Stimulated activated CD4-positive, alpha-beta T cell treated with anti-CD3 and anti-CD28 coated beads, Interleukin-2, amount 100 ng/mL, for 4 hours (primary cell): ENCODE measurements around the gene TM9SF4.
"Not testable (repeated sequence)": the region's sequence is repeated elsewhere in the genome, so short reads cannot be mapped to it uniquely, and the experiment has no call there.

Experiments used
- DNase-seq: peaks from one replicate; pipeline ENCODE4 v3.0.0-alpha.2; 2020; ENCODE audit warnings: low read depth

Gene TM9SF4

DNA sequence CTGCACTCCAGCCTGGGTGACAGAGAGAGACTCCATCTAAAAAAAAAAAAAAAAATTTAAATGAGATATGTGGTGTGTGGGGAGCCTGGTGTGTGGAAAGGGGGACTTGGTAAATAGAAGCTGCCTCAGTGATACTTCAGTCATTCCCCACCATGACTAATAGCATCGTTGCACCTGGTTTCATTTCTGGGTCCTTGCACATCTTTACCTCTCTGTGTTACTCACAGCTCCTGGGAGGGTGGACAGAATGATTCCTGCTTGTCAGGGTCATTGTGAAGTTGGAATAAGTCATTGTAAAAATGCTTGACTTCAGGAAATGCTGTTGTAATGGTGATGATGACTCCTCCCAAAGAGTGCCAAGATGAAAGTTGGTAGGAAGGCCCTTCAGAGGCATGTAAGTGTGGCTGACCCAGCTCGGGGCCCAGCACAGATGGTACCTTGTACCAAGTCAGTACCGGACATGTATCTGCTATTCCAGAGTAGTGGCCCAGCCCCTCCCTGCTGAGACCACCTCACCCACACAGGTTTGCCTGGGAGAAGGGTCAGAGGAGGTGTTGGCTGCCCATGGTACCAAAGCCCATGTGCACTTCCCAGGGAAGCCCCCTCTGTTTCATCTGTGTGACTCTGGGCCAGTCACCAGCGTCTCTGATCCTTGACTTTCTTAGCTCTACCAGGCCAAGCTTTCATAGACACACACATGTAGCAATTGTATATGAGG is 49.6 kb downstream of the TM9SF4 start:
- no peak for DNase-seq

DNA sequence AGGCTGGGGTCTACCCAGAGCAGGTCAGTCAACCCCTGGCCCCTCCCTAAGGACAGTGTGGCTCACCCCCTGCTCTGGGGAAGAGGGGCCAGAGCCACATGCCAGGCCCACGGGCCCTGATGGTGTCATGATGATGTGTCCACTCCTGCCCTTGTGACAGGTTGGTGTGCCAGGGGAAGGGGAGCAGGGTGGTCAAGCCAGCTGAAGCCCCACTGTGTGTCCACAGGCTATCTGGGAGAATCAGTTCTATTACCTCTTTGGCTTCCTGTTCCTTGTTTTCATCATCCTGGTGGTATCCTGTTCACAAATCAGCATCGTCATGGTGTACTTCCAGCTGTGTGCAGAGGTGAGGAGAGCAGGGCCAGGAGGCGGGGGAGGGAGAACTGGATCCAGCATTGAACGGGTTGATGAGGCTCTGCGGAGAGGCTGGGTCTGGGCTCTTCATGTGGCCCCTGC is 50.3 kb downstream of the TM9SF4 start:
- DNase-seq, result no peak

DNA sequence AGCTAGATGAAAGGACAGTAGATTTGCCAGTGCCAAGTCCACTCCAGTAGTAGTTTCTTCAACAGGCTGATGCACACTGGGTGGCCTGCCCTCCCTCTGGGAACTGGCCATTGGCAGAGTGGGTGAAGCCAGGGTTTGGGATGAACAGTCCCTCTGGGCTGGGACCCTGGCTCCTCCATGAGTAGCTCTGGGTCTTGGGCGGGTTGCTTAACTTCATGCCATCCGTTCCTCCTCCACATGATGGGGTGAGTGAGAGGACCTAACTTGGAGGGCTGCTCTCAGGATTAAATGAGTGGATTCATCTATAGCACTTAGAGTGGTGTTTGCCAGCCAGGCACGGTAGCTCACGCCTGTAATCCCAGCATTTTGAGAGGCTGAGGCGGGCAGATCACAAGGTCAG is 50.8 kb downstream of the TM9SF4 start:
- DNase-seq, result no peak

DNA sequence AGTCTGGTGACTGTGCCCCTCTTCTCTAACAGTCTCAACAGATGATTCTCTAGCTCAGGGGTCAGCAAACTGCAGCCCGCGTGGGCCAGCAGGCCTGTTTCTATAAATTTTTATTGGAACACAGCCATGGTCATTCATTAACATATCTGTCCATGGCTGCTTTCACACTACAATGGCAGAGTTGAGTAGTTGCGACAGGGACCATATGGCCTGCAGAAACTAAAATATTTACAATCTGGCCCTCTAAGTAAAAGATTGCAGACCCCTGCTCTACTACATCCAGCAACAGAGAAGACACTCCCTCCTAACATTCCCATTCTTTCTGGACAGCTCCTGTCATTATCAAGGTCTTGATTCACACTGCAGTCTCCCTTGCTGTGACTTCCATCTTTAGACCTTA is 52.8 kb downstream of the TM9SF4 start:
- DNase-seq, result no peak

DNA sequence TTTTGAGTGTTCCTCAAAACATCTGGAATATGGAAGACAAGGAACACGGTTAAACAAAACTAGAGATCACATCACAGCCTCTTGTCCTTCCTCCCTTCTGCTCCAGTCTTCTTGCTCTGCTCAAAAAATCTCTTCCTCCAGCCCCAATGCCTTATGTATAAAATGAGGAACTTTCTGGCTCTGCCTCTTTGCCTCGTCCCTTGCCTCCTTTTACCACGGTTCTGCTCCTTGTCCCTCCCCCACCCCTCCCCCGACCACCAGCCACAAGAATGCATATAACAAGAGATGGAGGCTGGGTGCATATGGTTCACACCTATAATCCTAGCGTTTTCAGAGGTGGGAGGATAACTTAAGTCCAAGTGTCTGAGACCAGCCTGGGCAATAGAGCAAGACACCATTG is 54.4 kb downstream of the TM9SF4 start:
- no peak for DNase-seq

DNA sequence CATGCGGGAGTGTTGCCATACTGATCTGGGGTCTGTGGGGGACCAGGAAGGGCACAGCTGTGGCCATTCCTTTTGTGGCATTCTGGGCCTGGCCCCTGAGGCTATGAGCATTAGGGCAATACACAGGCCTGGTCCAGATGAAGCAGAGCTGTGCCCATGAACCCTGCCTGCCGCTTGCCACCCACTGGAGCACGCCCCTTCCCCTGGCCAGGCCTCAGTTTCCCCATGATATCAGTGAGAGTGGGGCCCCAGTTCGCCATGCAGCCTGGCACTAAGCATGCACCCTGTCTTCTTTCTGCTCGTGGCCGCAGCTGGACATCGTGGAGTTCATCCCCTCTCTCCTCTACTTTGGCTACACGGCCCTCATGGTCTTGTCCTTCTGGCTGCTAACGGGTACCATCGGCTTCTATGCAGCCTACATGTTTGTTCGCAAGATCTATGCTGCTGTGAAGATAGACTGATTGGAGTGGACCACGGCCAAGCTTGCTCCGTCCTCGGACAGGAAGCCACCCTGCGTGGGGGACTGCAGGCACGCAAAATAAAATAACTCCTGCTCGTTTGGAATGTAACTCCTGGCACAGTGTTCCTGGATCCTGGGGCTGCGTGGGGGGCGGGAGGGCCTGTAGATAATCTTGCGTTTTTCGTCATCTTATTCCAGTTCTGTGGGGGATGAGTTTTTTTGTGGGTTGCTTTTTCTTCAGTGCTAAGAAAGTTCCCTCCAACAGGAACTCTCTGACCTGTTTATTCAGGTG is 55.6 kb downstream of the TM9SF4 start:
- DNase-seq, result no peak

DNA sequence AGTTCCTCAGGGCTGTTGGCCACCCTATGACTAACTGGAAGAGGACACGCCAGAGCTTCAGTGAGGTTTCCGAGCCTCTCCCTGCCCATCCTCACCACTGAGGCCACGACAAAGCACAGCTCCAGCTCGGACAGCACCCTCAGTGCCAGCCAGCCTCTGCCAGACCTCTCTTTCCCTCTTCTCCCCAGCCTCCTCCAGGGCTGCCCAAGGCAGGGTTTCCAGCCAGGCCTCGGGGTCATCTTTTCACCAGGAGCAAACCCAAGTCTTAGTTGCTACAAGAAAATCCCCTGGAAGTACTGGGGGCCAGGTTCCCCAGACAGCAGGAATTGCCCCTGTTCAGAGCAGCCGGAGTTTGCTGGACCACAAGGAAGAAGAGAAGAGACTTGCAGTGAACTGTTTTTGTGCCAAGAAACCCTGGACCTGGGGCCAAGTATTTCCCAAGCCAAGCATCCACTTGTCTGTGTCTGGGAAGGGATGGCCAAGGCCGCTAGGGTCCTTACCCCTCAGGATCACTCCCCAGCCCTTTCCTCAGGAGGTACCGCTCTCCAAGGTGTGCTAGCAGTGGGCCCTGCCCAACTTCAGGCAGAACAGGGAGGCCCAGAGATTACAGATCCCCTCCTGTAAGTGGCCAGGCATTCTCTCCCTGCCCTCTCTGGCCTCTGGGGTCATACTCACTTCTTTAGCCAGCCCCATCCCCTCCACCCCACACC is 56.5 kb downstream of the TM9SF4 start:
- no peak for DNase-seq

DNA sequence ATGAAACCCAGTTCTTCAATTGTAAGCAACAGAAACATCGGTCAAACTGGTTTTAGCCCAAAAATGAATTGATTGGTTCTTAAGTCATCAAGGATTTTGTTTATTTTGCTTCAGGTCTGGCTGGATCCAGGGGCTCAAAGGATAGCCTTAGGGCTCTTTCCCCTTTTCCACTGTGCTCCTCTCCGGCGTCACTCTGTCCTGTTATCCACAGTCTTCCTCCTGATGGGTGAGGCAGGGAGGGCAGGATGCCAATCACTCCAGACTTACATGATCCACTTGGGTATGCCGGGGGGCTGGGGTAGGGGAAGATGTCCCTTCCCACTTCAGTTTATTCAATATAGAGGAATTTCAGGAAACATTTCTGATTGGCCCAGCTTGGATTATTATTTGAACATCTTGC is 58.0 kb downstream of the TM9SF4 start:
- no peak for DNase-seq

DNA sequence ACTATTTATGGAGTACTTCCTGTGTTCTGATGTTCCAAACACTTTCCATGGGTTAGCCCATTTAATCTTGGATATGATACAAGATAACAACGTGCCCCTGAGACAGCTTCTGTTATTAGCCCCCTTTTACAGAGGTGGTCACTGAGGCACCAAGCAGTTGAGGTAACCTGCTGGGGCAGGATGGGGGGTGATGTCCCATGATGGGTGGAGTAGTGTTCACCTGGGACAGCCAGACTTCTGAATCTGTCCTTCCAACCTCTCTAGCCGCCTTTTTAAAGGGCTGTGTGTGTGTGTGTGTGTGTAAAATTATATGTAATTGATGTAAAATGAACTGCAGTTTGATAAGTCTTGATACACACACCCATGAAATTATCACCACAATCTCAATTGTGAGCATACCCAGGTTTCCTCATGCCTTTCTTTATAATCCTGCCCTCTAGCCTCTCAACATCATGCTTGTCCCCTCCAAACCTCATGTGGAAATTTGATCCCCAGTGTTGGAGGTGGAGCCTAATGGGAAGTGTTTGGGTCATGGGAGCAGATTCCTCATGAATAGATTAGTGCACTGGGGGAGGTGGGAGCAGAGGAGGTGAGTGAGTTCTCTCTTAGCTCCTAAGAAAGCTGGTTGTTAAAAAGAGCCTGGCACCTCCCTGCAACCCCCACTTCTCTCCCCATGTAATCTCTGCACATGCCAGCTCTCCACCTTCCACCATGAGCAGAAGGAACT is 58.8 kb downstream of the TM9SF4 start:
- DNase-seq, result no peak

DNA sequence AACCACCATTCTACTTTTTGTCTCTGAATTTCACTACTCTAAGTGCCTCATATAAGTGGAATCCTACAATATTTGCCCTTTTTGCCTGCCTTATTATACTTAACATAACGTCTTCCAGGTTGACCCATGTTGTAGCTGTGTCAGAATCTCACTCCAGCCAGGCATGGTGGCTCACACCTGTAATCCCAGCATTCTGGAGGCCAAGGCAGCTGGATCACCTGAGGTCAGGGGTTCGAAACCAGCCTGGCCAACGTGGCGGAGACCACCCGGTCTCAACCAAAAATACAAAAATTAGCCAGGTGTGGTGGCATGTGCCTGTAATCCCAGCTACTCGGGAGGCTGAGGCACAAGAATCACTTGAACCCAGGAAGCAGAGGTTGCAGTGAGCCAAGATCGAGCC is 68.2 kb downstream of the TM9SF4 start:
- DNase-seq, result not testable (repeated sequence)

DNA sequence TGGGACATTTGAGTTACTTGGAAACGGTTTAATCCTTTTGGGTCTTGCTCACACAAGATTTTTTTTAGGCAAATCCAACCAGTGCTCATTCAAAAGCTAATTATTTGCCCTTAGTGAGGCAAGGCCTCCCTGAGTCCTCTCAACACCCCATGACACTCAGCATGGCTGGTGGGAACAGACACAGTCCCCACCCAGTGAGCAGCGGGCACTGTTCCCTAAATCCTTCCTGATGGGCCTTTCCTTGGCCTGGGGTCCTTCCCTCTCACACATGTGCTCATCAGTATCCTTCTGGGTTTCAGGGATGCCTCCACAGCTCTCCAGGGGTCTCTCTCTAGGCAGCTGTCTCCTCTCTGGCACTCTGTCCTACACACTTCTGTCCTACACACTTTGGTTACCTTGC is 70.0 kb downstream of the TM9SF4 start:
- DNase-seq, result no peak

DNA sequence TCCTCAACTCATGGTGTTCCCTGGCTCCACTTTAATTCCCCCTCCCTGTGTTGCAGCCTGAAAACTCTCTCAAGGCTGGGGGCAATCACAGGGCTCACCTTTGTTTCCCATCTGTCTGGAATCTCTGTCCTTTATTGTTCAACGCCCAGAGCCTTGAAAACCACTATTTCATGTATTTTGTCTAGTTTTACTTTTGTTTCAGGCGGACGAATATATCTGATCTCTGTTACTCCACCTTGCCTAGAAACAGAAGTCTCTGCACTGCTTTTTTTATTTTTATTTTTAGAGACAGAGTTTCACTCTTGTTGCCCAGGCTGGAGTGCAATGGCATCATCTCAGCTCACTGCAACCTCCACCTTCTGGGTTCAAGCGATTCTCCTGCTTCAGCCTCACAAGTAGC is 70.4 kb downstream of the TM9SF4 start:
- DNase-seq, result no peak

DNA sequence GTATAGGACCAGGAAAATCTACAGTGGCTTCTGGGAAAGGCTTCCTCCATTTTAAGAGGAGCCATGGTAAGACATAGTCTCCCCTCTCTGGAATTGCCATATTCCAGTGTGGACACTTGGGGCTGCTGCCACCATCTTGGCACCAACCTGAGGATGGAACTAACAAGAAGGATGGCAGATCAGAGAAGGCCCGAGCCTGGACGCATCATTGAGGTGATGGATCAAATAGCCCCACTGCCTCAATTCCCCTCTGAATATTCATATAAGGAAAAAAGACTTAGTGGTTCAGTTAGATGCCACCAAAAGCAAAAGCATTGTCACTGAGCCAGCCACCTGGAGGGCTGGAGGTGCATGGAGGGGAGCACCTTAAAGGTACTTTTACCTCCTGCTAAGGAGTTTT is 72.1 kb downstream of the TM9SF4 start:
- DNase-seq, result no peak

DNA sequence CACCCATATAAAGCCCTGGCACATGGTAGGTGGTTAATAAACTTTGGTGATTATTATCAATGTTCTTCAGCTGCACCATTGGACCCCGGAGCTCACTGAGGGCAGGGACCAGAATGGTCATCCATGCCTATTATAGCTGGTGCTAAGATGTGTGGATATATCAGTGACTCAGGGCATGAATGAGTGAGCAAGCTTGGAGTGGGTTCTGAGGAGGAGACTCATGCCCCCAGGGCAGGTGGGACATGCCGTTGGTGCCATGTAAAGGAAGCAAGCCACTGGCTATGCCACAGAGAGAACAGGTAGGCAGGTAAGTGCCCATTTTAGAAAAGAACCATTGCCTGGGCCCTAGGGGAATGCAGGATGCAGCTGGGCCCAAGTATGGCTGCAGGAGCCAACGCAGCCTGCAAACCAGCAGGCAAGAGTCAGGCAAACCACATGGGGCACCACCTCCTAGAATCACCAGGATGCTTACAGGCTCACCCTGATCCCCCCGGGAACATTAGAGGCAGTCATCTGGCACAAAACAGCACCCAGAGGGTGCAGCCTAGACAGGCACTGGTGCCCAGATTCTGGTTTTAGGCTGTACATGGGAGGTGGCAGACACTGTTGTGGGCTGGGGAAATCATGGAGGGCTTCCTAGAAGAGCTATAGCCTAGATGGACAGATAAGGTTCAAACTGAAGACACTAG is 74.6 kb downstream of the TM9SF4 start:
- DNase-seq, result no peak

DNA sequence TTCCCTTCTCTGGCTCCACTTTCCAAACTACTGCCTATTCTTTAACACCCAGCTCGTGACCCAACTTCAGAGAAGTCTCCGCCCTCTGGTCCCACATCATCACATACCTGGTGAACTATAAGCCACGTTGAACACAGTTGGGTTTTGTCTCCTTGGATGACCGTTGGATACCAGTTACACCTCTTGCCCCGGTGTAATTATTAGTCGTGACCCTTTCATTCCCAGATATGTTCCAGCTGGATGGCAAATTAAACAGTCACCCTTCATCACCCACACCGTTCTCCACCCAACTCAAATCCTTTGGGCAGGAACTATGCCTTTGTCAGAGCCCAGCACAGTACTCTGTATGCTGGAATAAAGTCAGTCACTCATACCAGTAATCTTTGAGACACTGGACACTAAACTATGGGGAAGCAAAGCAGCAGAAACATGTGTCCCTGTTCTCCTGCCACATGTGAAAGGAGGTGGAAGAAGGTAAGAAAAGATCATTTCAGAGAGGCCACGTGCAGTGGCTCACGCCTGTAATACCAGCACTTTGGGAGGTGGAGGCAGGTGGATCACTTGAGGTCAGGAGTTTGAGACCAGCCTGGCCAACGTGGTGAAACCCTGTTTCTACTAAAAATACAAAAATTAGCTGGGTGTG is 75.6 kb downstream of the TM9SF4 start:
- DNase-seq, result no peak

DNA sequence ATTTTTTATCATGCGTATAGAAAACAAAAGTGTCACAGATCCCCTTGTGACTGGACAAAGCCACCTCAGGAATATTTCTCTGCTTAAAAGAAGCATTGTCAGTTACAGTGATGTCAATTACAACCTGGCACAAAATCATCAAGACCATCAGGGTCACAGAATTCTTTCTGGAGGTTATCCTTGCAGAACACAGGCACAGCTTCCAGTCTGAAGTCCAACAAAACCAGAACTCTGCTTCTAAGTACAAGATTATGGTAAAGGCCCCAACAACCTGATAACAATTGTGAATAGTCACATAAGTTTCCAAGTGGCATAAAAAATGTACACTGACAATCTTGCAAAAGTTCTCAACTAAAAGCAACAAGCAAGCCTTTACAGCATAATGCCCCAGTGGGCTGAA is 77.0 kb downstream of the TM9SF4 start:
- DNase-seq, result no peak

DNA sequence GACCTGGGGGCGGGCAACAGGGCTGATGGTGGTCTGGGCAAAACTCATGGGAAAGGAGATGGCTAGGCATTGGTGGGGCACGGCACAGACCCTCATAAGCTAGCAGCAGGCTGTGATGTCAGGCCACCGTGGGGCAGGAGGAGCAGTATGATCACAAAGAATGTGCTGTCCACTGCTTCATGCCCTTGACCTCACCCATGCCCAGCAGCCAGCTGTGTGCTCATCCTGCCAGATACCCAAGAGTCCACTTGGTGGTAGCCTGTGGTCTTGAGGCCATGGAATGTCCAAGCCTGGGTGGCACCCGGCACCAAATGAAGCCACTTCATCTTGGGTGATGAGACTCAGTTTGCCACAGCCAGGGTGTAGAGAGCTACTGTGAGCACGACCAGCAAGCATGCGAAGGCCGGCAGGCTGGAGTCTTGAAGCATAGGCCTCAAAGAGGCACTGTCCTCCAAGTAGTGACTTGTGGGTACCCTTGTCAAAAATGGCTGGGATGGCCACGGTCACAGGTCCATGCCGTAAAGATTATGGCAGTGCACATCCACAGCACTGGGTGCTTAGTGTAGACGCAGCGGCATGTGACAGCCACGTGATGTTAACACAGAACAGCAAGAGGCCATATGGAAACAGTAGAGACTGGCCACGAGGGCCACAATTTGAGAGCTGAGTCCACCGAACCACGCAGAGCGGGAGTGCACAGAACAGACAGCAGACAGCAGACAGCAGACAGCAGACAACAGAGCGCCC is 79.0 kb downstream of the TM9SF4 start:
- DNase-seq, result no peak

DNA sequence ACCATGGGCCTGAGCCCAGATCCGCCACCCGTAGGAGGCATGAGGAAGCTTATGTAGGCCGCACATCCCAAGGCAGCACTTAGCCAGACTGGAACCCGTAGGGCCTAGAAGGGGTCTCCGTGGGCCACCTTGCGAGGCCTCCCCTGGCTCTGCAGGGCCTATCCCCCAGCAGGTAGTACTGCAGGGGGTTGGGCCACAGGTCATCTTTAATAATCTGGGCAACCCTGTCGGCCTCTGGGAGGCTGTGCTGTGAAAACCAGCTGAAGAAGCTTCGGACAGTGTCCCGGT is 79.6 kb downstream of the TM9SF4 start:
- no peak for DNase-seq

DNA sequence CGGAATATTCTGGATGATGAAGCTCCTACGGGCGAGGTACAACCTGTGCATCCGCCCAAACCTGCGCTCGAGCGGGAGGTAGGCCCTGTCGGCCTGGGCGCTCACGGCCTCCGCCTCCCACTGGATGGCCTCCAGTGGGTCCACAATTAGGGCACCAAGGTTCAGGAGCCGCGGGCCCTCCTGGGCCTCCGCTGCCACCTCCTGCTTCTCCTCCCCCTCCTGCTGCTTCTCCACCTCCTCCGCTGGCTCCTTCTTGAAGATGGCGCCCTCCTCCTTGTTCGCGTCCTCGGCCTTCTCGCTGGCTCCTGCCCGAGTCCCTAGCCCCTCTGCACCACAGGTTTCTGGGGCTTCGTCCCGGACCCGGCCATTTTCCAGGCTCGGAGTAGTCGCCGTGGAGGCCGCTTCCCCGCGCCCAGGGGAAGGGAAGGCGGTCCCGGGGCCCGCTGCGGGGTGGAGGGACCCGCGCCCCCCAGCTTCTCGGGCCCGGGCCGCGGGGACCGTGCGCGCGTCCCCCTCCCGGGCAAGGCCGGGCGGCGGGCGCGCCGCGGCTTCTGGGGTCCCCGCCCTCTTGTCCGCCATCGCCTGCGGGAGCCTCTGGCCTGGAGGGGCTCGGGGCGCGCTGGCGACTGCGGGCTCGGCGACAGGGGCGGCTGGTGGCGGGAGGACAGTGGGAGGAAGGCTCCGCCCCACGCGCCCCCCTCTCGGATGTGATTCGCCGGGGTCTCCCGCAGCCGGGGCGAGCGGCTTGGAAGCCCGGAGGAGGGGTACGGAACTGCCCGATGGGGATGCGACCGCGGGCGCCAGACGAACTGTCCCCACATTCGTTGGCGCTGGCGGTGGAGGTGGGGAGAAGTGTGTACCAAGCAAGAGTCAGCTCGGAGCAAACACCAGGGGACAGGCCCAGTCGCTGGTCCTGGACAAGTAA is 80.4 kb downstream of the TM9SF4 start:
- DNase-seq, result no peak
